Right lobe of liver (tissue), 4 donors: ENCODE measurements around the gene LPA.

ENCODE experiments used
- POLR2A ChIP-seq: fragments of 450-650 bp; IDR thresholded peaks from one replicate; pipeline ENCODE4 v1.6.1; 2017; ENCODE audit warnings: antibody characterized with exemption, mild to moderate bottlenecking
- TF ChIP-seq, protein P1 (sequence below), 4 donors: fragments of 200-600 bp in 3 of 4; fragments of 450-650 bp in 1 of 4; IDR thresholded peaks; one replicate each; pipeline versions ENCODE4 v1.5.1 to v1.8.0; 2016 to 2022; ENCODE audit warnings: antibody characterized with exemption in 4 of 4, mild to moderate bottlenecking in 2 of 4
- donor health status: DM: no; HTN: no; CAD: no.
- donor health status: DM: no; HTN: no; CAD: no.
- donor health status: DM: no; HTN: yes; CAD: no.

DNA sequence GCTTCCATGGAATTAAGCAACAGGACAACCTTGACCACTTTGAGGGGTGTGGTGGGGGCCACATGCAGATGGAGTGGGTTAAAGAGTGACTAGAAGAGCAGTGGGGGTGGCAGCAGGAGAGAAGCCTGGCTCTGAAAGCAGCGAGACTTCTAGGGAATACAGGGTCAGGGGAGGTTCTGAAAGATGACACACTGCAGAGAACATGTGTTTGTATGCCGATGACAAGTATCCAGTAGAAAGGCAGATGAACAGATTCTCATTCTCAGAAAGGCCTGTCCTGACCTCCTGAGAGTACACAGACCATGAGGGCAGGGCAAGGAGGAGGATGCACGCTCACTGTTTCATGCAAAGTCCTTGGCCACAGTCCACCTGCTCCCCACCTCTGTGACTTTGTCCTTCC, 2.9 kb downstream of the LPA start:
- TF ChIP-seq, protein P1, sequence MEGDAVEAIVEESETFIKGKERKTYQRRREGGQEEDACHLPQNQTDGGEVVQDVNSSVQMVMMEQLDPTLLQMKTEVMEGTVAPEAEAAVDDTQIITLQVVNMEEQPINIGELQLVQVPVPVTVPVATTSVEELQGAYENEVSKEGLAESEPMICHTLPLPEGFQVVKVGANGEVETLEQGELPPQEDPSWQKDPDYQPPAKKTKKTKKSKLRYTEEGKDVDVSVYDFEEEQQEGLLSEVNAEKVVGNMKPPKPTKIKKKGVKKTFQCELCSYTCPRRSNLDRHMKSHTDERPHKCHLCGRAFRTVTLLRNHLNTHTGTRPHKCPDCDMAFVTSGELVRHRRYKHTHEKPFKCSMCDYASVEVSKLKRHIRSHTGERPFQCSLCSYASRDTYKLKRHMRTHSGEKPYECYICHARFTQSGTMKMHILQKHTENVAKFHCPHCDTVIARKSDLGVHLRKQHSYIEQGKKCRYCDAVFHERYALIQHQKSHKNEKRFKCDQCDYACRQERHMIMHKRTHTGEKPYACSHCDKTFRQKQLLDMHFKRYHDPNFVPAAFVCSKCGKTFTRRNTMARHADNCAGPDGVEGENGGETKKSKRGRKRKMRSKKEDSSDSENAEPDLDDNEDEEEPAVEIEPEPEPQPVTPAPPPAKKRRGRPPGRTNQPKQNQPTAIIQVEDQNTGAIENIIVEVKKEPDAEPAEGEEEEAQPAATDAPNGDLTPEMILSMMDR (IDR thresholded peaks at IDR 0.05): no peak
- no peak for TF ChIP-seq POLR2A
